IPS-20b (cell line): ENCODE results near the gene VGLL4.
"Not testable (repeated sequence)": the region's sequence is repeated elsewhere in the genome, so short reads cannot be mapped to it uniquely, and the experiment has no call there.

Experiments used
- H3K27ac ChIP-seq: one replicate; pipeline ENCODE4 v1.5.1; 2013; ENCODE audit warnings: low read length
- H3K27me3 ChIP-seq: 2 replicates; pipeline ENCODE4 v1.6.1; 2013; ENCODE audit warnings: mild to moderate bottlenecking, low read length, inconsistent platforms; ENCODE audit not compliant: insufficient read depth
- H3K36me3 ChIP-seq: 2 replicates; pipeline ENCODE4 v1.6.1; 2013; ENCODE audit warnings: low read depth, mild to moderate bottlenecking, inconsistent platforms, low read length, moderate library complexity; ENCODE audit not compliant: insufficient read depth
- H3K4me1 ChIP-seq: 2 replicates; pipeline ENCODE4 v1.6.1; 2013; ENCODE audit warnings: mild to moderate bottlenecking, control low read depth, inconsistent platforms, low read length, moderate library complexity; ENCODE audit not compliant: insufficient read depth
- H3K4me3 ChIP-seq: 2 replicates; pipeline ENCODE4 v1.5.1; 2013; ENCODE audit warnings: mild to moderate bottlenecking, low read length, inconsistent platforms
- H3K9ac ChIP-seq: 2 replicates; pipeline ENCODE4 v1.6.1; 2013; ENCODE audit warnings: low read depth, mild to moderate bottlenecking, inconsistent platforms, low read length, moderate library complexity
- H3K9me3 ChIP-seq: 2 replicates; pipeline ENCODE4 v1.6.1; 2013; ENCODE audit warnings: mild to moderate bottlenecking, low read depth, low read length, inconsistent platforms; ENCODE audit not compliant: insufficient read depth

VGLL4 gene

DNA sequence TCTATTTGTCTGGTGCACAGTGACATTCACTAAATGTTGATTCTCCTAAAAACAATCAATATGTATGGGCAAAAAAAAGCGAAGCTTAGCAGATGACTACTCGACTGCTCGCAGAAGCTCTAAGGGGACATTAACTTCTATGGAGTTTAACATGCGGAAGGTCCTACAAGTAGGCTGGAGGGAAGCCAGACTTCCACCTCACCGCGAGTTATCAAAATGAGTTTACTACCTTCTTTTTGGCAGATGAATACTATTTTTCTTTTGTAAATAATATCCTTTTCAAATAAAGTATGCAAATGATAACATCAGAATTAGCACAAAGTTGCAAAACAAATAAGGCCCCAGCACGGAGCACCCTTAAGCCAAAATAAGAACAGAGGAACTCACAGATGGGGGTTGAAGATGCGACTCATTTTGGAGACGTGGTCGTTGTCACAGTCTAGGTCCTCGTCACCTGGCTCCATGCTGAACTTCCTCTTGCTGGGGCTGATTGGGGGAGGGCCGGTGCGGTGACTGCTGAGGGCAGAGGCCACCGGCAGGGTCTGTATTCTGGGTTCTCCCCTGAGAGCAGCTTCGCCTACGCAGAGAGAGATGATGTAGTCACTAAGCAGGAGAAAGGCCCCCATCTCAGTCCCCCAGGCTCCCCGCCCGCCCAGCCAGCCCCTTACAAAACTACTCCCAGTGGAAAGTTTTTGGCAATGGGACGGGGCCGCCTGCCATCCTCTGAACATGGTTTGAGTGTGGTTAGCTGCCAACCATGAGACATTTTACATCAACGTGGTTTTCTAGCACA lies 42.1 kb downstream of the VGLL4 start:
- Histone ChIP-seq H3K4me3 (no peak overlapping the region; the same call in 1 of the 2 replicates), H3K4me1 (peaks cover 45% of the 10 kb centered on the region), H3K36me3 (peaks cover 24% of the 10 kb centered on the region), H3K9ac (peak overlapping the region; percentile 30; the same call in 1 of the 2 replicates), H3K27me3 (no peaks in the 10 kb centered on the region), H3K9me3 (0 out of 2 replicates have a peak, but pooled peaks cover 4% of the 10 kb centered on the region), H3K27ac (no peak overlapping the region)

DNA sequence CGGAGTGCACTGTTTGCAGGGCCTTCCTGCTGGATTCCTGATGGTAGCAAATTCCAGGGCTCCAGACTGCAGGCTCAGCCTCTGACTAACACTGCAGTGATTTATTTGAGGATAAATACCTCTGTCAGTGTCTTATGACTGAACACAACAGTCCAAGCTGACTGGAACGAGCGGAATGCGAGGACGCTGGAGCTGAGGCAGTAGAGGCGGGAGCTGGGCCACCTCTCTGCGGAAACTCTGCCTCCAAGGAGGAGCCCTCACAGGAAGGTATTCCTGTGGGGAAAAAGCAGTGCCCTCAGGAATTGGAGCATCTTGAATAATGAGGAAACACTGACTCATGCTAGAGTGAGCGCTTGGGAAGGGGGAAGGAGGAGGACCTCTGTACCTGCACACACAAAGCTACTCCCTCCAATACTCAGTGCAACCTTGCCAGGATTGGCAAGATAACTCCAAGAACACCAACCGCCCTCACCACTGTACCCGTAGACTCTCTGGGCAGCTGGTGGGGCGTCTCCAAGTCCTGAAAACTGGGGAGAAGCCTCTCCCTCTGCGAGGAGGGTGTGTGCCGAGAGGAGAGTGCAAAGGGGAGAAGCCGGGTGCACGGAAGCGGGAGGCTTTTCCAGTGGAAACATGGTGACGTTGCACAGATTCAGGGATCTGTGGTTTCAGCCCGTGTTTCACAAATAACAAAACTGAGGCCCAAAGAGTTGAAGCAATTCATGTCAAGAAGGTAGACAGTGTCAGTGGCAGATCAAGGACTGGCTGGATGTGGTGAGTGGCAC lies 43.0 kb downstream of the VGLL4 start:
- Histone ChIP-seq H3K36me3 (peaks cover 24% of the 10 kb centered on the region), H3K9ac (peak overlapping the region; percentile 61), H3K9me3 (0 out of 2 replicates have a peak, but pooled peaks cover 4% of the 10 kb centered on the region), H3K27me3 (no peaks in the 10 kb centered on the region), H3K27ac (peak overlapping the region; percentile 62), H3K4me3 (no peak overlapping the region), H3K4me1 (peaks cover 45% of the 10 kb centered on the region)

DNA sequence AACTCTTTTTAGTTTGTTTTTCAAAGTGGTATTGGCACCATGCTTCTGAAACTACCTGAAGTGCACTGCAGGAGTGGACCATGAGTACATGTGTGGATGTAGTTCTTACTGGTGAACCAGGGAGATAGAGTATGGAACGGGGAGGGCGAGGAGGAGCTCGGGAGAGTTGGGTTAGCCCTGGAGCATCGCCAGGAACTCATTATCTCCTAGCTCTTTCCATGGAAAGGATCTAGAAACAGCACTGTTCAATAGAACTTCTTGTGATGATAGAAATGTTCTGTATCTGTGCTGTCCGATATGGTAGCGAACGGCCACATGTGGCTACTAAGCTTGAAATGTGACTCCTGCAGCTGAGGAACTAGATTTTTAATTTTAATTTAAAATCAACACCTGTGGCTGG lies 47.3 kb downstream of the VGLL4 start:
- H3K9ac ChIP-seq = no peak overlapping the region
- no peaks in the 10 kb centered on the region for H3K27me3 ChIP-seq
- no peak overlapping the region for H3K4me3 ChIP-seq
- peaks cover 22% of the 10 kb centered on the region for H3K36me3 ChIP-seq
- 0 out of 2 replicates have a peak, but pooled peaks cover 4% of the 10 kb centered on the region for H3K9me3 ChIP-seq
- H3K27ac ChIP-seq = no peak overlapping the region
- peaks cover 39% of the 10 kb centered on the region for H3K4me1 ChIP-seq

DNA sequence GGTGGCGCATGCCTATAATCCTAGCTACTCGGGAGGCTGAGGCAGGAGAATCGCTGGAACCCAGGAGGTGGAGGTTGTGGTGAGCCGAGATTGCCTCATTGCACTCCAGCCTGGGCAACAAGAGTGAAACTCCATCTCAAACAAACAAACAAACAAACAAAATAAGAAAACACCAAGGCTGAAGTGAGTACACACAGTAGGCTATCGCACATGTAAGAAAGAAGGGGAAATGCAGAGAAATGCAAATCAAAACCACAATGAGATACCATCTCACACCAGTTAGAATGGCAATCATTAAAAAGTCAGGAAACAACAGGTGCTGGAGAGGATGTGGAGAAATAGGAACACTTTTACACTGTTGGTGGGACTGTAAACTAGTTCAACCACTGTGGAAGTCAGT lies 48.7 kb downstream of the VGLL4 start:
- not testable (repeated sequence) for H3K27ac ChIP-seq, H3K4me3 ChIP-seq, H3K9me3 ChIP-seq, H3K9ac ChIP-seq, H3K27me3 ChIP-seq
- Histone ChIP-seq H3K36me3 (peaks cover 12% of the 10 kb centered on the region), H3K4me1 (peaks cover 43% of the 10 kb centered on the region)

DNA sequence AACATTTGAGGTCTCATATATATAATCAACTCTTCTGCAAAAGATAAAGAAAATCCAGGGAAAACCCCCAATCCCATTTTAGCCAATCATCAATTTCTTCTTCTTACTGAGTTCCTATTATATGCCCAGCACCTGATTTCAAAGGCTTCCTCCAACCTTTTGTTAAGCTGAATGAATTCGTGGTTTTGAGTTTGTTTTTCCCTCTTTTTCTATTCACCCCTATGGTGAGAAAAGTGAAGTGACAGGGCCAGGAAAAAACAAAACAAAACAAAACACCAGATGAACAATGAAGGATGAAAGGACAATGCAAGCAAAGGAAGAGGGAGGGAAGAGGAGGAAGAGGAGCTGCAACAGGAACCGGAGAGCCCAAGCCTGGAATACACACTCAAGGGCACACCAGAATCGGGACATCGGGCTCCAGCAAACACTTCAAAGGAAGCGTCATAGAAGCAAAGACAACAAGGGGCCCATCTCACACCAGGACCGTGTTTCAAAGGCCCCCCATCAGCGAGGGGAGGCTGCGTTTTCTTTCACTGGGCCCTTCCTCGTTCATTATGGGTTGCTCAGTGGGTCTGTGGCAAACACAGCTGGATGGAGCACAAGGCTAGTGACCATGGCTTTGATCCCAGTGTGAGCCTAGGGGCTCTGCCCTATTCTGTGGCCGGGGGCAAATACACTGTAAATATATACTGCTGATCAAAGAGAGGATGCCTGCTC lies 50.2 kb downstream of the VGLL4 start:
- H3K4me3 ChIP-seq = peak overlapping the region; percentile 15; the same call in 1 of the 2 replicates
- H3K9ac ChIP-seq = no peak overlapping the region
- H3K27ac ChIP-seq = no peak overlapping the region
- 0 out of 2 replicates have a peak, but pooled peaks cover 4% of the 10 kb centered on the region for H3K9me3 ChIP-seq
- no peaks in the 10 kb centered on the region for H3K27me3 ChIP-seq
- peaks cover 12% of the 10 kb centered on the region; the same call in 1 of the 2 replicates for H3K36me3 ChIP-seq
- peaks cover 49% of the 10 kb centered on the region for H3K4me1 ChIP-seq

DNA sequence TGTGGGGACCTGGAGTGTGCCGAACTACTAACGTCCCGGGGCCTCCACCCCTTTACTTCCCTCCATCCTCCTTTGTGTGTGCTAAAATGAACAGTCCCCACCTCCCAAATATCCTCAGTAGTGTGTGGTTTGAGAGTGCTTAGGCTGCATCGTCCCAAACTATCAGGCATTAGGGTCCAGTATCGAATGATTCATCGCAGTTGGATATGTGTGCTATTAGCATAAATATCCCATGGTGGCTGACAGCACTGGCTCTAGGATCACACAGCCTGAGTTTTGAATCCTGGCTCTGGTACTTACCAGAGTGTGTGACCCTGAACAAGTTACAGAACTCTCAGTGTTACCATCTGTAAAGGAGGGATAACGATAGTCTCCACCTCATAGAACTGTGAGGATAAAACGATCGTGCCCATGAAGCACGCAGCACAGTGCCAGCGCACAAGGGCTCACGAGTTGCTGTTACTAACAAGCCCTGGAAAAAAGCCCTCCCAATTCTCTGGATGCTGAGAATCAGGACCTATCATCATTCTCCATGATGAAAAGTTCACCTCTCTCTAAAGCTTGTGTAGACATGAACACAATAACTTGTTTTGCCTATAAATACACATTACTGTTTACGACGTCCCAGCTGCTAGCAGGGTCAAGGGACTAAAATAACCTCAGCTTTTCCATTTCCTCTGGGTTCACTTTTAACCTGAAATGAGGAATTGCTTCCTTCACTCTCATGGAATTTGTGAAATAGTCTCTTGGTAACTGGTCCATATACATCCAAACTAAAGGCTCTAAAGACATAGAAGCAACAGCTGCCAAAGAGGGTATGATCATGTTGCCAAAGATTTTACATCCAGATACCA lies 51.0 kb downstream of the VGLL4 start:
- Histone ChIP-seq H3K27ac (no peak overlapping the region), H3K4me3 (no peak overlapping the region), H3K36me3 (peaks cover 11% of the 10 kb centered on the region; the same call in 1 of the 2 replicates), H3K4me1 (peaks cover 49% of the 10 kb centered on the region), H3K9me3 (0 out of 2 replicates have a peak, but pooled peaks cover 1% of the 10 kb centered on the region), H3K9ac (peak overlapping the region; percentile 1; the same call in 1 of the 2 replicates), H3K27me3 (no peaks in the 10 kb centered on the region)

DNA sequence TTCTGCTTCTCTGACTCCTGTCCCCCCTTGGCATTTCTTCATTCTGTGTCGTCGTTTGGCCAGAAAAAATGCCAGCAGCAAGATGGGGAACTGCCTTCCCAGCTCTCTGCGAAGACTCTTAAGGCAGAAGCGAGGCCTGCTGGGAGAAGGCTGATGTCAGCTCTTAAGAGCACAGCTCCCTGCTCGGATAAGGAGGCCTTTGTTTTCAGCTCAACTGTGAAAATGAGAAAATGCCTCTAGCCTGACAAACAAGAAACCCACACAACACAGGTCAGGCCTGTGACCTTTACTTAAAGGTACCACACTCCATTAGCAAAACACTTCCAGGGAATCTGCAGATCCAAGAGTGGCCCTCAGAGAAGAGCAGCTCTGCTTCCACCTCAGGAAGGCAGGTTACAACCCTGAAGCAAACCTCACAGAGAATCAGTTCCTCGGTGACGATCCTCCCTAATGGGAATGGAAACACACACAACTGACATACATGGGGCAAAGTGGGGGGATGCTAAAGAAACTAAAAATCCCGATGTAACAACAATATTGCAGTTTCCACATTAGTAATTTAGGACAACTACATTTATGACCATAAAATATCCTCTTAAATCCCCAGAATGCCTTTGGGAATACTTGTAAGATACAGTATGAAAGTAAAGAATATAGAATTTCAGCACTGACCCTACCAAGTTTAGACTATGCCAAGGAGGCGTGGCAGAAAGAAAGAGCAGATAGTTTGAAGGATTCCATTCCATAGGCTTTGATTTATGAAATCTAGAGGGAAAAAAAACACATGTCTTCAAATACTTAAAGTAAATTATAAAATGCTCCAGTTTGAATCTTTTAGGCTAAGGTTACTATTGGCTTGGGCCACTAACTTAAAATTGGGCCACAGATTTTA lies 52.1 kb downstream of the VGLL4 start:
- peaks cover 4% of the 10 kb centered on the region; the same call in 1 of the 2 replicates for H3K36me3 ChIP-seq
- peak overlapping the region; percentile 58; the same call in 1 of the 2 replicates for H3K9ac ChIP-seq
- no peaks in the 10 kb centered on the region for H3K27me3 ChIP-seq
- H3K9me3 ChIP-seq = no peaks in the 10 kb centered on the region
- H3K4me1 ChIP-seq = peaks cover 49% of the 10 kb centered on the region
- H3K4me3 ChIP-seq = peak overlapping the region; percentile 8; the same call in 1 of the 2 replicates
- peak overlapping the region; percentile 66 for H3K27ac ChIP-seq

DNA sequence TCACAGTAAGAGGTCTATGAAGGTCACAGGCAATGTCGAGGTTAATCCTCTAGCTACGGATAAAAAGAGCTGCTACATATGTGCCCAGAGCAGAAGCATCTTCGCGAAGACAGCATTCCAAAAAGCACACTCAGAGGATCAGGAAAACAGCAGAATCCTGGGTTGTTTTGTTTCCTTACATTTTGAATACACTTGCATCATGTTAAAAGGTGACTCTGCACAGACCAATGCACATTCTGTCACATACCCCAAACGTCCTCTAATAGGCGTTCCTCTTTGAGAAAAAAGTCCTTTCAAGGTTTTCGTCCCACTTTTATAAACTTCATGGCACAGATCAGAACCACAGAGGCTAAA lies 52.7 kb downstream of the VGLL4 start:
- Histone ChIP-seq H3K36me3 (peaks cover 4% of the 10 kb centered on the region; the same call in 1 of the 2 replicates), H3K4me3 (0 out of 2 replicates have a peak overlapping the region, but pooled peaks have one; percentile 8), H3K4me1 (peaks cover 49% of the 10 kb centered on the region), H3K9me3 (no peaks in the 10 kb centered on the region), H3K27me3 (no peaks in the 10 kb centered on the region), H3K9ac (peak overlapping the region; percentile 58; the same call in 1 of the 2 replicates), H3K27ac (peak overlapping the region; percentile 66)

DNA sequence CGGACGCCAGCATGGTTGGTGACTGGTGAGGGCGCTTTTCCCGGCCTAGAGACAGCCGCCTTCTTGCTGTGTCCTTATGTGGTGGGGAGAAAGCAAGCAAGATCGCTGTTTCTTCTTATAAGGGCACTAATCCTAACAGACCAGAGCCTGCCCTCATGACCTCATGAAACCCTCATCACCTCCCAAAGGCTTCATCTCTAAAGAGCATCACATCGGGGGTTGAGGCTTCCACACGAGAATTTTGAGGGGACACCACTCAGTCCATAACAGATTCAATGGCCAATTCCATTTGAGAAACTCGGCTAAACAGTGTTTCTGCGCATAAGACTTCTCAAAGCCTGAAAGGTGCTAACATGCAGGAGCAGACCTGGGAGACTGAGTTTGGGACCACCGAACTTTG lies 54.0 kb downstream of the VGLL4 start:
- H3K4me1 ChIP-seq = peaks cover 49% of the 10 kb centered on the region
- no peak overlapping the region for H3K4me3 ChIP-seq
- H3K36me3 ChIP-seq = peaks cover 4% of the 10 kb centered on the region; the same call in 1 of the 2 replicates
- H3K9ac ChIP-seq = no peak overlapping the region
- no peak overlapping the region for H3K27ac ChIP-seq
- H3K9me3 ChIP-seq = no peaks in the 10 kb centered on the region
- H3K27me3 ChIP-seq = no peaks in the 10 kb centered on the region

DNA sequence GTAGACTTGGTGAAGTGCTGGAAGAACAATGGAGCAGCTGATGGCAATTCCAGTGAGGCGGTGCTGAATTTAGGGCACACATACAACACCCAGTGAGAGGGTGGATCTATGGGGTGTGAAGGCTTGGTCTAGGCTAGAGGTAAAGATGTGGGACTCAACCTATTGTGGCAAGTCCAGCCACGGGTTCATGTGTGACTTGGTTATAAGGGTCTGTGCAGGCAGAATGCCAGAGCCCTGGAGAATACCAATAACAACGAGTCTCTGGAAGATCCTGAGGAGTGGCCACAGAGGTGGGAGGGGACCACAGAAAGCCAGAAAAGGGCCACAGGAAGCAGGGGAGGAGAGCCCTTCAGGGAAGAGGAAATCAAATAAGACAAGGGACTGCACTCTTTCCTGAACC lies 55.0 kb downstream of the VGLL4 start:
- Histone ChIP-seq H3K27ac (no peak overlapping the region), H3K4me1 (peaks cover 47% of the 10 kb centered on the region), H3K36me3 (peaks cover 4% of the 10 kb centered on the region; the same call in 1 of the 2 replicates)

More for the DNA sequence above, 55.0 kb downstream of the VGLL4 start:
- Histone ChIP-seq H3K27me3 (no peaks in the 10 kb centered on the region), H3K9ac (no peak overlapping the region), H3K4me3 (no peak overlapping the region), H3K9me3 (no peaks in the 10 kb centered on the region)
